SK-N-MC (cell line): ENCODE results near the gene GRB10.

Experiments used
- DNase-seq: peaks from one replicate; pipeline ENCODE4 v3.0.0-alpha.2; 2011; ENCODE audit warnings: low read depth, low spot score
- H3K27ac ChIP-seq: fragments of 200-600 bp; sonication (generic); 2 replicates; pipeline ENCODE4 v1.5.1; 2016; ENCODE audit warnings: mixed run types
- H3K36me3 ChIP-seq: fragments of 200-600 bp; sonication (generic); 2 replicates; pipeline ENCODE4 v1.6.1; 2017; ENCODE audit warnings: antibody characterized with exemption, low read length, mixed read lengths; ENCODE audit not compliant: insufficient read depth
- H3K4me3 ChIP-seq: fragments of 200-600 bp; sonication (generic); 2 replicates; pipeline ENCODE4 v1.5.1; 2016
- H3K9ac ChIP-seq: fragments of 200-600 bp; sonication (generic); 2 replicates; pipeline ENCODE4 v1.8.0; 2017; ENCODE audit warnings: mixed run types, mixed read lengths; ENCODE audit not compliant: insufficient read length
- H3K9me3 ChIP-seq: fragments of 200-600 bp; sonication (generic); 2 replicates; pipeline ENCODE4 v1.6.1; 2017; ENCODE audit warnings: low read depth, mild to moderate bottlenecking, antibody characterized with exemption, low read length, moderate library complexity, mixed read lengths
- EZH2 ChIP-seq: fragments of 200-600 bp; sonication (generic); IDR thresholded peaks from one replicate; pipeline ENCODE4 v1.6.1; 2017; ENCODE audit warnings: antibody characterized with exemption
- FOXP2 ChIP-seq: optimal IDR thresholded peaks from 2 replicates; pipeline ENCODE3; 2011; ENCODE audit warnings: mild to moderate bottlenecking, moderate library complexity; ENCODE audit not compliant: insufficient read depth; ENCODE audit errors: extremely low read length, control extremely low read depth
- POLR2AphosphoS5 ChIP-seq: IDR thresholded peaks from 2 replicates; pipeline ENCODE4 v1.6.1; 2012; ENCODE audit warnings: mild to moderate bottlenecking, low read depth, low read length, borderline replicate concordance

GRB10 gene

DNA sequence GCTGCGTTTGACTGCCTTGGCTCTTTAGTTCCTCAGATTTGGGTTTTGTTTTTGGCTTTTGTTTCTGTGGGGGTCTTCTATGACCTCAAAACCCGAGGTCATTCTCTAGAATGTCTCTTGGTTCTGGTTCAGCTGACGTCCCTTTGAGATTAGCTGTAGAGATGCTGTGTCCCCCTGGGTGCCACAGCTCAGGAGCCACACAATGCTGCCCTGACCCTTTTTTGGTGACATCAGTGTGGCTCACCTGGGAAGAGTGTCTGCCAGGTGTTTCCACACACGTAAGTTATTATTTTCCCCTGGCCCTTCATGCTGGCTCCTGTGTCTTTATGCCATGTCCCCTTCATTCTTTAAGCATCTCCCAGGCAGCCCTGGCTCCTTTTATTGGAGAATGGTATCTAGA lies 127.7 kb downstream of the GRB10 start:
- no peak for DNase-seq
- TF ChIP-seq FOXP2 (no peak), POLR2AphosphoS5 (no peak), EZH2 (no peak)
- Histone ChIP-seq H3K9ac (no peak overlapping the region), H3K9me3 (no peaks in the 10 kb centered on the region), H3K27ac (no peak overlapping the region), H3K4me3 (no peak overlapping the region), H3K36me3 (peaks cover 8% of the 10 kb centered on the region; the same call in 1 of the 2 replicates)

DNA sequence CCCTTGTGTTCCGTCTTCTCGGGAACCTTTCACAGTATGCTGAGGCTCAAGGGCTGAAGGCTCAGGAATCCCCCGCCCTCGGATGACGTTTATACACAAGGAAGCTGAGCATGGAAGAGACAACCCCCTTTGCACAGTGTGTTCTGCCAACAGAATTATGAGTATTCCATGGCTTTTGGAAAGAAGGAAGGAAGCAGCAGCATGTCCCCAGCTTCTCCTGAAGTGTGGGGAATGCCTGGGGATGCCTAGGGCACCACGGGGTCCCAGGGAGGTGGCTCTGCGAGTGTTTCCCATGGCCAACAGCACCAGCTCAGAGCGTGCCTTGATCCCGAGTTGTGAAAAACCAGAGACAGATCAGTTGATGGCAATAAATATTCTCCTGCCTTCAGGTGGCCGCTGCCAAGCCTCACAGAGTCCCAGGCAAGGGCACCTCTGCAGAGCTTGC lies 128.7 kb downstream of the GRB10 start:
- no peak overlapping the region for H3K9ac ChIP-seq
- no peak overlapping the region for H3K27ac ChIP-seq
- TF ChIP-seq EZH2 (no peak), POLR2AphosphoS5 (no peak), FOXP2 (no peak)
- DNase-seq = no peak
- no peak overlapping the region for H3K4me3 ChIP-seq
- peaks cover 7% of the 10 kb centered on the region; the same call in 1 of the 2 replicates for H3K36me3 ChIP-seq
- H3K9me3 ChIP-seq = no peaks in the 10 kb centered on the region

DNA sequence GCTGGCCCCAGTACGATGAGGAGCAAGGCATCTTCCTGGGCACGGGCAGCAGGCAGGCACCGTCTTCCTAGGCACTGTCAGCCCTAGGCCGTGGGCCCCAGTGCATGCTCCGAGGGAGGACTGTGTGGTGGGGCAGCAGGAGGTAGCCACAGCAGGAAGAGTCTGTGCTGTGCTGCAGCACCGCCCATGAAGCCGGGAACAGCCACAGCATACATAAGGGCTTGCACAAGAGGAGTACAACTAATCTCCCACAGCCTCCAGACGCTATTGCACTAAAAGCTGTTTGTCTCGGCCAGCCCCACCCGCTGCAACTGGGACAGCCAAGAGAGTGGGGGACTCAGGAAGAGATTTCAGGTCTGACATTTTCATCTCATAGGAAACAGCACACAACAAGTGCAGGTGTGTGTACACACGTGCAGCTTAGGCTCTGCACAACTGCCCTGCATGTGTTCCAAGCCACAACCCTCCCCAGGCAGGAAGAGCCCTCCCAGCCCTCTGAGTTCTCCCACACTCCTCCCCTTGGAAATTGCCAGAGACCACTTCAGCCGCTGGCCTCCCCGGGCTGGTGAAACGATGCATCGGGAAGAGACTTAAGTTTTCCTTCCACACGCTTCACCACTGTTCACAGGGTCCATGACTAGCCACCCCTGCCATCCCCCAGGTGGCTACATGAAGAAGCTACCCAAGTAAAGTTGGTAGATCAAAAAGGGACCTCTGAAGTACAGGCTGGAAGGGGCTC lies 129.4 kb downstream of the GRB10 start:
- no peak overlapping the region for H3K27ac ChIP-seq
- H3K9ac ChIP-seq = no peak overlapping the region
- H3K4me3 ChIP-seq = no peak overlapping the region
- no peak for DNase-seq
- peaks cover 7% of the 10 kb centered on the region; the same call in 1 of the 2 replicates for H3K36me3 ChIP-seq
- no peaks in the 10 kb centered on the region for H3K9me3 ChIP-seq
- TF ChIP-seq FOXP2 (no peak), EZH2 (no peak), POLR2AphosphoS5 (no peak)

DNA sequence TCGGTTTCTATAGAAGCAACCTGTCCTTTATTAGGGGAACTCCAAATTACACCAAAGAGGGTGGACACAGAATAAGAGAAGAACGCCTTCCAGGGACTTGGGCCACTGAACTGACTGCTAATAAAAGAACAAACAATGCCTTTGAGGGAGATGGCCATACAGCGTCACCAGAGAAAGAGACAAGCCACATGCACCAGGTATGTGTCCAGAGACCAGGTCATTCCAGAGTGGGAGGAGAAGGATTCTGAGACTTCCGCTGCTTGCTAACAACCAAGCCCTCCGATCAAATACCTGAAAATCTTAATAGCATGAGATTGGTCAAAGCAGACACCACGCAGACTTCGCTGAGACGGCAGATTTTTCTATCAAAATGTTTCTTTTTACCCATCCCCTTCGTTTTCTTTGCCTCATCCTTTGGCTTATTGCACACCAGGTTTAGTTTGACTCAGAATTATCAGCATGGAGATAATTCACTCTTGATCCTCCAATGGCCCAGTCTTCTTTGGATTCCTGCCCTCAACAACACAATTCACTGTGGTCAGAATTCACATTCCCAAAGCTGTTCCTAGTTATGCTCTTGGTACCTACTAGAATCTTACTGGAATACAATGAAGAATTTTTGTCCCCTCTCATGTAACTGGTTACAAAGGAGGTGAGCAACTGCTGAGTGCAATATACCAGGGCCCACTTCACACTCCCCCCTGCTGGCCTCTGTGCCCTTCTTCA lies 130.1 kb downstream of the GRB10 start:
- peaks cover 7% of the 10 kb centered on the region; the same call in 1 of the 2 replicates for H3K36me3 ChIP-seq
- no peak for DNase-seq
- TF ChIP-seq FOXP2 (no peak), POLR2AphosphoS5 (no peak), EZH2 (no peak)
- no peak overlapping the region for H3K9ac ChIP-seq
- H3K4me3 ChIP-seq = no peak overlapping the region
- H3K9me3 ChIP-seq = no peaks in the 10 kb centered on the region
- H3K27ac ChIP-seq = no peak overlapping the region

DNA sequence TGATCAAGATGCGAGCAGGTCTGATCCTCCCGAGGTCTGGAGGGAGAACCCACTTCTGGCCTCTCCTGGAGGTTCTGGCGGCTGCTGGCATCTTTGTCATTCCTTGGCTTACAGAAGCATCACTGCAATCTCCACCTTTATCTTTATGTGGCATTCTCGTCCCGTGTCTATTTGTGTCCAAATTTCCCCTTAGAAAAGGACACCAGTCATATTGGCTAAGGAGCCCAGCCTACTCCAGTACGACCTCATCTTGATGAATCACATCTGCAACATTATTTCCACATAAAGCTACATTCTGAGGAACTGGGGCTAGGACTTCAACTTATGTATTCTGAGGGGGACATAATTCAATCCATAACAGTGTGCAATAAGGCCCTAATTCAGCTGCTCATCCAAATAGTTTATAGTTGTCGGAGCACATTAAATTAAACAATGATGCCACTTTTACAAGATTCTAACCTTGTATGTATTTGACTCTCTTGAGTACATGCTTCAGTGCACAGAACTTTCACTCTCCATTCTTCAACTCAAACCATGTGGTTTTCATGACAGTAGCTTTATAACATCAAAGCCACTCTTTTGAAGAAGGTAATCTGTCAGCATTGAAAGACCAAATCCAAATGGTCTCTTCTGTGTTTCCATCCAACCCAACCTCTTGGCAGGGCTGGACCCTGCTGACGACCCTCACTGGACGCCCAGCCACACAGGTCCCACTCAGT lies 131.3 kb downstream of the GRB10 start:
- Histone ChIP-seq H3K36me3 (peaks cover 7% of the 10 kb centered on the region; the same call in 1 of the 2 replicates), H3K9ac (no peak overlapping the region), H3K27ac (no peak overlapping the region), H3K4me3 (no peak overlapping the region), H3K9me3 (no peaks in the 10 kb centered on the region)
- DNase-seq = no peak
- TF ChIP-seq EZH2 (no peak), FOXP2 (no peak), POLR2AphosphoS5 (no peak)

DNA sequence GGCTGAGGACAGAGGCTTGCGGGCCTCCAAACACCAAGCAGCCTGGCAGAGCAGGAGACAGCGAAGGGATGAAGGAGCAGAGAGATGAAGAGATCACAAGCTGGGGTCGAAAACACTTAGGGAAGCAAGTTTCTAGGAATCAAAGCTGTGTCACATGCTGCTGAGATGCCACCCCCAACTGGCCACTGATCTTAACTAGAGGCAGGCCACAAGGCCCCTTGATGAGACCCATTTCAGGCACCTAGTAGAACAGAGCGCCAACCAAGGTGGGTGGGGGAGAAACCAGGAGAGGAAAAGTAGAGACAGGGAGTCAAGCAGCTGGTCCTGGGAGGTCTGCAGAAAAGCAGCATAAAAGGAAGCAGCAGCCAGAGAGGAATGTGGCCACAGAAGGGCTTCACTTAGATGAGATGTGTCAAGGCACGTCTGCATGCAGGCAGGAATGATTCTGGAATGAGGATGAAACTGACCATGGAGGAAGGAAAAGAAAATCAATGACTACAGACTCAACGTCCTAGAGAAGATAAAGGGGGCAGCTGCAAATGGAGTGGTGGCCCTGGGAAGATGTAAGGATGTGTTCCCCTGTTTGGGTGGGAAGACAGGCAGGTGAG lies 132.5 kb downstream of the GRB10 start:
- no peak for TF ChIP-seq EZH2
- TF ChIP-seq FOXP2 = no peak
- TF ChIP-seq POLR2AphosphoS5 = no peak
- peaks cover 7% of the 10 kb centered on the region; the same call in 1 of the 2 replicates for H3K36me3 ChIP-seq
- H3K9ac ChIP-seq = no peak overlapping the region
- DNase-seq = no peak
- H3K9me3 ChIP-seq = no peaks in the 10 kb centered on the region
- H3K27ac ChIP-seq = no peak overlapping the region
- H3K4me3 ChIP-seq = no peak overlapping the region

DNA sequence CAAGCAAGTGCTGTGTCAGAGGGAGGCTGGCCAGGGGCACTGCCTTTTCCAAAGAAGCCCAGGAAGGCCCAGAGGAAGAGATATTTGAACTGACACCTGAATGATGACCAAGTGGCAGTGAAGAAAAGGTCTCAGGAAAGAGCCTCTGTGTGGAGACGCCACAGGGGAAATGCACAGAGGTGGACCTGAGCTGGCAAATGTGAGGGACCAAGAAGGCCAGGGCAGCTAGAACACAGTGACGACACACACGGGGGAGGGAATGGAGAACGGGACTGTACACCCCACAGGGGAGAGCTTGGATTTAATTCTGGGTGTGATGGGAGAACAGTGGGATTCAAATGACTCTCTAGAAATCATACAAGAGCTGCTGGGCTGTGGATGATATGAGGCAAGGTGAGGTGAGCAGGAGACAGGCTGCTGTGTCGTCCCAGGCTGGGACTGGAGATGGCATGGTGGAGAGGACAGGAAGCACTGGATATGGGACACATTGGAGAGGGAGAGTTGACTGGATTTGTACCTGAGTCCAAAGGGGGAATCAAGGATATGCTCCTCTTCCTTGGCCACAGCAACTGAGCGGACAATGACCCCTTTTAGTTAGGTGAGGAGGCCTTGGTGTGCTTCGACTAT lies 133.3 kb downstream of the GRB10 start:
- H3K4me3 ChIP-seq = no peak overlapping the region
- H3K36me3 ChIP-seq = peaks cover 7% of the 10 kb centered on the region; the same call in 1 of the 2 replicates
- H3K27ac ChIP-seq = no peak overlapping the region
- DNase-seq = no peak
- H3K9me3 ChIP-seq = no peaks in the 10 kb centered on the region
- no peak for TF ChIP-seq POLR2AphosphoS5
- TF ChIP-seq FOXP2 = no peak
- TF ChIP-seq EZH2 = no peak
- H3K9ac ChIP-seq = no peak overlapping the region

DNA sequence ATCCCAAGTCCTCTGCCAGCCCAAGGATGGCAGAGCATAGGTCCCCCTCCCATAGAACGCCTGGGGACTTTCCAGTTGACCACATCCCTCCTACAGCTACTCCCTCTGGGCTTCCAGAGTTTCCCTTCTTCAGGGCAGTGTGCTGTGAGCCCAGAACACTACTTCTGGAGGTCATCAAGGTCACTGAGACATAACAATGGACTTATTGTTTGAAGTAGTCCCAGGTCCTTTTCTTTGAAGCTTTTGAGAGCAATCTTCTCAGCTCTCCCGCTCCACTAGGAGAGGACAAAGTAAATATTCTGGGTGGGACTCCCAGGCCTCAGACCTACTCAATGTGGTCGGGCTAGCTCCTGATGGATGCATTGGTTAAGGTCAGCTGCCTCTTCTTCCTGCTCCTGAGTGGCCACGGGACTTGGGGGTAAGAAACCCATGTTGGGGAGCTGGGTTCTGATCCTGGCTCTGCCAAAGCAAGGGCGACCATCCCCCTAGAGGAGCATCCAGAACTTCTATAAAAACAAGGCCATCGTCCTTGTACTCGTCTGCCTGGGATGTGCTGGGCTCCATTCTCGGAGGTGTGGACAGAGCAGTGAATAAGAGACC lies 134.0 kb downstream of the GRB10 start:
- Histone ChIP-seq H3K4me3 (no peak overlapping the region), H3K36me3 (peaks cover 7% of the 10 kb centered on the region; the same call in 1 of the 2 replicates), H3K9me3 (no peaks in the 10 kb centered on the region), H3K9ac (no peak overlapping the region), H3K27ac (no peak overlapping the region)
- no peak for TF ChIP-seq EZH2
- TF ChIP-seq POLR2AphosphoS5 = no peak
- no peak for TF ChIP-seq FOXP2
- DNase-seq = no peak
